Activated B cell treated with CpG ODN at 0.5 μM for 24 hours (primary cell): ENCODE data around the gene NRXN3. TPM values are rescaled to one million over a fixed set of nuclear protein-coding genes. Genes with fewer than 3 reads are reported as not detected.

Experiments used
- ATAC-seq: fragments of 200-7000 bp; cut with Tn5 transposase; one replicate; pipeline ENCODE4 v1.10.0; 2021; ENCODE audit warnings: low read depth, mild to moderate bottlenecking, moderate library complexity
- CTCF ChIA-PET: fragments of 350-600 bp; sonication (Branson Sonifier 250); formaldehyde crosslinking; loops from one replicate; lab custom pipeline; 2021; ENCODE audit warnings: antibody characterized with exemption; lab: Charles Lee
- POLR2A ChIA-PET: fragments of 350-600 bp; sonication (Branson Sonifier 250); formaldehyde crosslinking; loops from one replicate; lab custom pipeline; 2021; ENCODE audit warnings: antibody characterized with exemption; lab: Charles Lee
- DNase-seq: peaks from one replicate; pipeline ENCODE4 v3.0.0; 2022
- H3K27ac Mint-ChIP-seq: one replicate; pipeline ENCODE4 v1.8.0; 2020; ENCODE audit warnings: mixed read lengths
- H3K27me3 Mint-ChIP-seq: one replicate; pipeline ENCODE4 v1.8.0; 2021; ENCODE audit warnings: mixed read lengths
- H3K36me3 Mint-ChIP-seq: one replicate; pipeline ENCODE4 v1.8.0; 2021; ENCODE audit warnings: low read depth, mixed read lengths
- H3K4me1 Mint-ChIP-seq: one replicate; pipeline ENCODE4 v1.8.0; 2021; ENCODE audit warnings: mixed read lengths
- H3K4me3 Mint-ChIP-seq: one replicate; pipeline ENCODE4 v1.8.0; 2020; ENCODE audit warnings: mild to moderate bottlenecking, mixed read lengths
- H3K9me3 Mint-ChIP-seq: one replicate; pipeline ENCODE4 v1.8.0; 2020; ENCODE audit warnings: mixed read lengths
- CTCF ChIP-seq: fragments of 200-600 bp; IDR thresholded peaks from one replicate; pipeline ENCODE4 v1.8.0; 2022; ENCODE audit warnings: antibody characterized with exemption, mild to moderate bottlenecking
- intact Hi-C: fragments of 100-400 bp; cut with micrococcal nuclease; formaldehyde crosslinking; loops from one replicate; pipeline ENCODE4 v1.15.1; 2024
- total RNA-seq: library from RNA; stranded (reverse); gene quantifications from 2 replicates; pipeline ENCODE4 v1.2.3, GENCODE V29; 2022

The NRXN3 gene
- total RNA-seq, 1 donor from 2014 or later, result not detected

GRCh38 chr14:79554816-79555215, 1384.6 kb downstream of the NRXN3 start:
- Mint-ChIP-seq H3K4me1 (no peaks in the 10 kb centered on the region), H3K27ac (no peak overlapping the region), H3K36me3 (no peaks in the 10 kb centered on the region), H3K27me3 (no peaks in the 10 kb centered on the region), H3K9me3 (peaks cover 18% of the 10 kb centered on the region), H3K4me3 (no peak overlapping the region)
- ChIA-PET CTCF (no interaction called here), POLR2A (no interaction called here)
- ATAC-seq (no peak), DNase-seq (no peak)
- TF ChIP-seq CTCF, result no peak
- intact Hi-C loops, result no loop called here

- intact Hi-C loops, result no loop called here
- Mint-ChIP-seq H3K27me3 (no peaks in the 10 kb centered on the region), H3K36me3 (no peaks in the 10 kb centered on the region), H3K27ac (no peak overlapping the region), H3K4me1 (no peaks in the 10 kb centered on the region), H3K4me3 (no peak overlapping the region), H3K9me3 (peaks cover 18% of the 10 kb centered on the region)
- ChIA-PET CTCF (no interaction called here), POLR2A (no interaction called here)
- ATAC-seq (no peak), DNase-seq (no peak)
- no peak for TF ChIP-seq CTCF
These were observed 1385.3 kb downstream of the NRXN3 start for GRCh38 chr14:79555429-79555828.

GRCh38 chr14:79557309-79557708, 1387.1 kb downstream of the NRXN3 start:
- Mint-ChIP-seq H3K27ac (no peak overlapping the region), H3K27me3 (no peaks in the 10 kb centered on the region), H3K4me1 (no peaks in the 10 kb centered on the region), H3K9me3 (peaks cover 18% of the 10 kb centered on the region), H3K36me3 (no peaks in the 10 kb centered on the region), H3K4me3 (no peak overlapping the region)
- DNase-seq (no peak), ATAC-seq (no peak)
- intact Hi-C loops, result no loop called here
- TF ChIP-seq CTCF, result no peak
- ChIA-PET POLR2A (no interaction called here), CTCF (no interaction called here)

- Mint-ChIP-seq H3K4me1 (no peaks in the 10 kb centered on the region), H3K27ac (no peak overlapping the region), H3K27me3 (no peaks in the 10 kb centered on the region), H3K9me3 (peaks cover 8% of the 10 kb centered on the region), H3K4me3 (no peak overlapping the region), H3K36me3 (no peaks in the 10 kb centered on the region)
- TF ChIP-seq CTCF, result no peak
- DNase-seq (no peak), ATAC-seq (no peak)
- intact Hi-C loops, result no loop called here
- ChIA-PET CTCF (no interaction called here), POLR2A (no interaction called here)
These were observed 1392.0 kb downstream of the NRXN3 start for GRCh38 chr14:79562185-79562584.

- H3K4me3 Mint-ChIP-seq, result no peak overlapping the region
- no peak for TF ChIP-seq CTCF
- CTCF ChIA-PET, result no interaction called here
- no peaks in the 10 kb centered on the region for H3K36me3 Mint-ChIP-seq
- POLR2A ChIA-PET, result no interaction called here
- no peaks in the 10 kb centered on the region for H3K4me1 Mint-ChIP-seq
- H3K27me3 Mint-ChIP-seq, result no peaks in the 10 kb centered on the region
- ATAC-seq, result no peak
- H3K9me3 Mint-ChIP-seq, result peaks cover 2% of the 10 kb centered on the region
- no peak for DNase-seq
- H3K27ac Mint-ChIP-seq, result no peak overlapping the region
- intact Hi-C loops, result no loop called here
These were observed 1394.2 kb downstream of the NRXN3 start for GRCh38 chr14:79564371-79564770.
